ENCODE measurements around the gene ARIH2.

The ARIH2 gene

DNA sequence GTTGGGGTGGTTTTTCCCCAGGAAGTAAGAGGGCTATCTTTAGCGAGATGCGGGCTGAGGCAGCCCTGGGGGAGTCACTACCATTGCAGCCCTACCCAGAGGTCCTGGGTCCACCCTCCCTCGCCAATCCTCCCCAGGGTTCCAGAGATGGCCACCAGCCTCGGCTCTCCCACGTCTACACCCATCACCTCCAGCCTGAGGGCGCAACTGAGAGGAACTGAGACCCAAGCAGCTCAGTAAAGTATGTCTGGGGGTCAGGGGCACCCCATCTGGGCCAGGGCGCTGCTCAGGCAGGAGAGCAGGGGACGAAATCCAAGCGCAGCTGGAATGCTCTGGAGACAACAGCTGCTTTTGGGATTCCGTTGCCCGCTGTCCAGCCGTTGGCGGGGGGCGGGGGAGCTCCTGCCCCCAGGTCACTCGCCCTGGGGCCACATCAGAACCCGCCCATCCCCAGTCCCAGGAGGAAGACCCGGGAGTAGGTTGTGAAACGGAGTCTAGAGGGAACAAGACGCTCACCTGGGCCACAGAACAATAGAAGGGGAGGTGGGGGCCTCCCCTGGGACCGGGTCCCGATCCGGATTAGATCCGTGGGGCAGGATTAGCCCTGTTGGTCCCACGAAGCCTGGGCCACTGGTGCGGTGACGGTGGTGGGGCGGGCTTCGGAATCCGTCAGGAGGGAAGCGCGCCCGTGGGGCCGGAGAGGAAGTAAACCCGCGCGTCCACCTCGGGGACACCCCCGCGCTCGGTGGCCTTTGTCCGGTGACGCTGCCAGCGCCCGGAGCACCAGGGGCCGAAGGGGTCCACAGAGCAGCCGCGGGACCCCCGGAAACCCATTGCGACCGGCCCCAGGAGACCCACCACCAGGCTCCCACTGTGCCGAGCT lies 101.9 kb downstream of the ARIH2 start:
- peak; percentile 47 for DNase-seq (ENCODE audit: low spot score)

DNA sequence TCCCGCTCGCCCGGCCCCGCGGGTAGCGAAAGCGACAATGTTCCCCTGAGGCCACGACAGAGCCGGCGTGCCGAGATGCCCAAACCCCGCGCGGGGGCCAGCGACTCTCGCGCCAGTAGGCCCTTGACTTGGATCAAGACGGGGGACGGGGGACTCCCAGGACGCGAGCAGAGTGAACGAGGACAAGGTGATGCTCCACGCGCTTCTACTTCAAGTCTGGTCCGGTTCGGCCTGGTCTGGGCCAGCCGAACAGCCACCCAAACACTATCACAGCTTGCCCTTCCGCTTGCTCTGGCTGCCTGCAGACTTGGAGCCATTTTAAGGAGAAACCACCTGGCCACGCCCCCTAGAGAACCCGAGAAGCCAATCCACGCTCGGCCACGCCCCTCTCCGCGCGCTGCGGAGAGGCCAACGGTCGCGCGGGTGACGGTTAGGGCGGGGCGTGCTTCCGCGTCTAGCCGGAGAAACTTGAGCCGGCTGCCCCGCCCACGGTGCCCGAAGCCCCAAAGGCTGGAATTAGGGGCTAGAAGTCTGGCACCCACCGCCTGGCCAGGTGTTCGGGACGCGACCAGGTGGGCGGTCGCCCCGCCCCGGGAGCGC lies 102.7 kb downstream of the ARIH2 start:
- peak; percentile 98 for DNase-seq (ENCODE audit: low spot score)

DNA sequence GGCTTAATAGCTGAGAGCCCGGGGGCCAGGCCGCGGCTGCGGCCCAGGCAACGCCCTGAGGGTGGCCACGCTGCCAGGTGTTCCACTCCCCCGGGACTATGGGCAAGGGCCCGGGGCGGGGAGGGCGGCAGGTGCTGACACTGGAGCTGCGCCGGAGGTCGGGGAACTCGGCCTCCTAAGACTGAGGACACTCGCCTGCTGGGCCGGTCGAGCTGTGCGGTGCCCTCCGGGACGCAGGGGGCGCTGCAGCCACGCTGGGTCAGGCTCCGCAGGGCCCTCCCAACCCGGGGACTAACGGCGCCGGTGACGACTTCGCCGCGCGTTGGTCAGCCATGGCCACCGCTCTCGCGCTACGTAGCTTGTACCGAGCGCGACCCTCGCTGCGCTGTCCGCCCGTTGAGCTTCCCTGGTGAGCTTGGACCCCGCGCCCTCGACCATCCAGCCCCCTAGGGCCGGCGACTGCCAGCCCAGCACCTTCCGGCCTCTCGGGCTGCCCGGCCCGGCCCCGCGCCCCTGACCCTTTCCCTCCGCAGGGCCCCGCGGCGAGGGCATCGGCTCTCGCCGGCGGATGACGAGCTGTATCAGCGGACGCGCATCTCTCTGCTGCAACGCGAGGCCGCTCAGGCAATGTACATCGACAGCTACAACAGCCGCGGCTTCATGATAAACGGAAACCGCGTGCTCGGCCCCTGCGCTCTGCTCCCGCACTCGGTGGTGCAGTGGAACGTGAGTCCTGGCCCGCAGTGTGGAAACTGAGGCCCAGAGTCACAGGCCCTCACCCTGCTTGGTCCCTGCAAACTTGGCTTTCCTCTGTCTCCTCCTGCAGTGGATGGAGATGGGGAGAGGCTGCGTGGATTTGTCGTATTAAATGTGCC lies 103.4 kb downstream of the ARIH2 start, which contains the start of gene NDUFAF3:
NDUFAF3 (plus strand) TSS at position 309 of the 875 bp plus-strand sequence; CDS start at position 333, 24 bp downstream.
- peak; percentile 95 for DNase-seq (ENCODE audit: low spot score)

DNA sequence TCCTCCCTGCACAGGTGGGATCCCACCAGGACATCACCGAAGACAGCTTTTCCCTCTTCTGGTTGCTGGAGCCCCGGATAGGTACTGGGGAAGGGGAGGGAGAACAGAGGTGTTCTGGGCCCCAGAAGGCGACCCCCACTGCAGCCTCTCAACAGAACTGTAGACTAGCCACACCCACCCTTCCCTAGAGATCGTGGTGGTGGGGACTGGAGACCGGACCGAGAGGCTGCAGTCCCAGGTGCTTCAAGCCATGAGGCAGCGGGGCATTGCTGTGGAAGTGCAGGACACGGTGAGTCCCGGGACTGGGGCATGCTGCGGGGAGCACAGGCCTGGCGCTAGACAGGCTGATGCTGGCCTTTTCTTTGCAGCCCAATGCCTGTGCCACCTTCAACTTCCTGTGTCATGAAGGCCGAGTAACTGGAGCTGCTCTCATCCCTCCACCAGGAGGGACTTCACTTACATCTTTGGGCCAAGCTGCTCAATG lies 104.1 kb downstream of the ARIH2 start:
- DNase-seq (ENCODE audit: low spot score): peak; percentile 39

DNA sequence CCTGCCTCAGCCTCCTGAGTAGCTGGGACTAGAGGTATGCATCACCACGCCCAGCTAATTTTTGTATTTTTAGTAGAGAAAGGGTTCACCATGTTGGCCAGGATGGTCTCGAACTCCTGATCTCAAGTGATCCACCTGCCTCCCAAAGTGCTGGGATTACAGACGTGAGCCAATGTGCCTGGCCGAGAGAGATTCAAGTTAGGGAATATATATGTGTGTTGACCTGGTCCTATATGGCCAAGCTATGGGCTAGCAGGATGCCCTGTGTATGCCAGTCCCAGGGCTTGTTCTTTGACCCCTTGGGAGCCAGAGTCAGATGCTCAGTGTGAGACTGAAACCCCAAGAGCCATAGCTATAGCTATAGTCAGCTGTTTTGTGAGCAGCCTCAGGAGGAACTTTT lies 105.1 kb downstream of the ARIH2 start:
- DNase-seq (ENCODE audit: low spot score): no peak

DNA sequence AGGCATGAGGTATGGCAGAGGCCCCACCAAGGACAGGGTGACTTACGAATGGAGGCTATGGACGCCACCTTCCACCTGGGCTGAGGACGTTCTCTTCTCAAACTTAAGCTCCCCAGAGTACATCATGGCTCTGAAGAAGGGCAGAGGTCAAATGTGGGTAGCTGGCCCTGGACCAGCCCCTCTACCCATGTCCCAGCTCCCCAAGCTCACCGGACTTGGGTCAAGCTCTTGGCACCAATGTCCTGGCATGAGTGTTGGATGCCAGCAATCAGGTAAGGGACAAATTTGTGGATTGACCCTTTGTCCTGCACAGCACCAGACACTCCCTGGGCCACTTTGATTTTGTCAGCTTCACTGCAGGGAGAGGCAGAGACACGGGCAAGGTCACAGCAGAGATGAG lies 105.8 kb downstream of the ARIH2 start:
- DNase-seq (ENCODE audit: low spot score): no peak

DNA sequence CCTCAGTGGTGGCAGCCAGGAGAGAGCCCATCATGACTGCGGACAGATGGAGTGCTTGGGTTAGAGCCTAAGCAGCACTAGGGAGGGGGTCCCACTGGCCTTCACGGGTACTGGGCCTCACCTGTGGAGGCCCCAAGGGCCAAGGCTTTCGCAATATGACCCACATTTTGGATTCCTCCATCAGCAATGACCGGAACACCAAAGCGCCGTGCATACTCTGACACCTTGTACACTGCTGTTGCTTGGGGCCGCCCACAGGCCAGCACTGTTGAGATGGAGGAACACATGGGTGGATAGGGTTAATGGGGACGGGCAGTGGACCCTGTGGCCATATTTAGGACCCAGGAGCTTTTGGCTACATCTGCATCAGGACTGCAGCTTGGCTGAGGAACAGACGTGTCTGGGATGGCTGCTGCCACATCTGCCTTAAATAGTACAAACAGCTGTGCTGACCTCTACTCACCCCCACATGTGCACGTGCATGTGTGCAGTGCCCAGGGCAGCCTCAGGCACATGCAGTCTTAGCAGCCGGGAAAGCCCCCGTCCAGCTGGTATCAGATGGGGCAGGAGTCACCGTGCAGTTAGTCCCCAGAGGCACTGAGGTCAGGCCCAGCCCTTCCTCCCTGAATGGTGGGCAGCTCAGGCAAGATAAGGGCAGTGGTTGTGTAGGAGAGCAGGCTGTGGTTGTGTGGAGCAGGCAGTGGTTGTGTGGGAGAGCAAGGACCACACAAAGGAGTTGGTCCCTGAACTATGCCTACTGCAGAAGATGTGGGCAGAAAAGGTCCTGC lies 106.6 kb downstream of the ARIH2 start:
- DNase-seq (ENCODE audit: low spot score): no peak

DNA sequence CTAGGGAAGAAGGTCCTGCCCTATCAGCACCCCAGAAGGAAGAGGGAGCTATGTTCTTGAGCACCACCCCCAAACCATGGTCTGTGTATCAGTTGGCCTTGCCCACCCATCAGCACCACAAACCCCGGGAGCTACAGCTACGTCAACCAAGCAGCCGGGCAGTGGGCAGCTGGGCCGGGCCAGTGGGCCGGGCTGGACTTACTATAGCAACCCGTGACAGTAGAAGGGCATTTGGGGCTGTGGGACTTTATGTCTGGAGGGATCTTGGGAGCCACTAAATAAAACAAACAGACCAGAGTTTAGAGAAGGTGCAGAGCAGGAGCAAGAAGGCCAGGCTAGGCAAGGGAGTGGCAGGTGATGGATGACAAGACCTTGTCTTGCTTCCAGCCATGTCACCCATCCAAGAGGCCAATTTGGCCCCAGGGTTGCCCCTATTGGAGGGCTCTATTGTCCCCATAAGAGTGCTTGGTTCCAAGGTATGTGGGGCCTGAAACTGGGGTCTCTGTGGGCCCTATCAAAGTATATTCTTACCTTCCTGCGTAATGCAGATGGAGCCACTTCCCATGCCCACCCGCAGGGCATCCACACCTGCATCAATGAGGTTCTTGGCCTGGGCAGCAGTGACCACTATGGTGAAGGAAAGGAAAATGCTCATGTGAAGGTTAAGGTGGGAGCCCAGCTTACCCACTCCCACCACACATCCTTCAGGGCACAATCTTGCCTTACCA lies 107.3 kb downstream of the ARIH2 start:
- no peak for DNase-seq (ENCODE audit: low spot score)

DNA sequence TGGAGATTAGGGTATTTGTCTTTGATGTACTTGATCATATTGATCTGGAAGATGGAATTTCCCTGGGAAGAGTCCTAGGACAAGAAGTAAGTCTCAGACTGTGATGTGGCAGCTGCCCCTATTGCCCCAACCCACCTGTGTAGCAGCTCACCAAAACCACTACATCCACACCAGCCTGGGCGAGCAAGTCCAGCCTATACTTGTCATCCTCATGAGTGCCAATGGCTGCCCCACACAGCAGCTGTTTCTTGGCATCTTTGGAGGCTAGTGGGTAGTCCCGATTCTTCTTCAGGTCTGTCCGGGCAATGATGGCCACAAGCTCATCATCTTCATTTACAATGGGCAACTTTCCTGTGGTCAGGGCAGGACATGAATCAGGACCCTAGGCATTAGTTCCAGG lies 107.9 kb downstream of the ARIH2 start:
- no peak for DNase-seq (ENCODE audit: low spot score)

DNA sequence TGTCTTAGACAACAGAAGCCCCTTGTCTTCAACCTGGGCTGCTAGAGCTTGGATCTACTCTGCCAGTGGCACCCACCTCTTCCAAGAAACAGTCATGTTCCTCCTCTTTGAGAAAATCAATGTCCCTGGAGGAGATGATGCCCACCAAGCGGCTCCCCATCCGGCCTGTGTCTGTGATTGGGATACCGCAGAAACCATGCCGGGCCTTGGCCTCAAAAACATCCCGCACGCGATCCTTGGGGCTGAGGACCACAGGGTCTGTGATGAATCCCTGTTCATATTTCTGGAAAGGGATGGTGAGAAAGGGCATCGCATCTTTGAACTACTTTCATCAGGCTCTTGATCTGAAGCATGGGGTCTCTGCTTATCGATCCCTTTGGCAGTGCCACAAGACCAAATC lies 109.0 kb downstream of the ARIH2 start:
- DNase-seq (ENCODE audit: low spot score): no peak

DNA sequence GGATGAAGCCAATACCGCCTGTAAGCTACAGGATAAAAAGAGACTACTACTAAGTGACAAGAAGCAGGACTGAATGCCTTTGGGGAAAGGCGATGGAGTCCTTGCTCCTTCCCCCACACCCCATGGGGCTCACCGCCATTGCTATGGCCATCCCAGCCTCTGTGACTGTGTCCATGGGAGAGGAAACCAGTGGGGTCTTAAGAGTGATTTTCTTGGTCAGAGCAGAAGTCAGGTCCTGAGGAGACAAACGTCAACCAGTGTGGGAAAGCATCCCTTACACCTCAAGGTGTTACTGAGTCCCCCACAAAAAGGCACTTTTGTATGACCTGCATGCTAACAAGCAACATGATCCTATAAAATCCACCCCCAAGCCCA lies 109.6 kb downstream of the ARIH2 start:
- DNase-seq (ENCODE audit: low spot score): no peak

DNA sequence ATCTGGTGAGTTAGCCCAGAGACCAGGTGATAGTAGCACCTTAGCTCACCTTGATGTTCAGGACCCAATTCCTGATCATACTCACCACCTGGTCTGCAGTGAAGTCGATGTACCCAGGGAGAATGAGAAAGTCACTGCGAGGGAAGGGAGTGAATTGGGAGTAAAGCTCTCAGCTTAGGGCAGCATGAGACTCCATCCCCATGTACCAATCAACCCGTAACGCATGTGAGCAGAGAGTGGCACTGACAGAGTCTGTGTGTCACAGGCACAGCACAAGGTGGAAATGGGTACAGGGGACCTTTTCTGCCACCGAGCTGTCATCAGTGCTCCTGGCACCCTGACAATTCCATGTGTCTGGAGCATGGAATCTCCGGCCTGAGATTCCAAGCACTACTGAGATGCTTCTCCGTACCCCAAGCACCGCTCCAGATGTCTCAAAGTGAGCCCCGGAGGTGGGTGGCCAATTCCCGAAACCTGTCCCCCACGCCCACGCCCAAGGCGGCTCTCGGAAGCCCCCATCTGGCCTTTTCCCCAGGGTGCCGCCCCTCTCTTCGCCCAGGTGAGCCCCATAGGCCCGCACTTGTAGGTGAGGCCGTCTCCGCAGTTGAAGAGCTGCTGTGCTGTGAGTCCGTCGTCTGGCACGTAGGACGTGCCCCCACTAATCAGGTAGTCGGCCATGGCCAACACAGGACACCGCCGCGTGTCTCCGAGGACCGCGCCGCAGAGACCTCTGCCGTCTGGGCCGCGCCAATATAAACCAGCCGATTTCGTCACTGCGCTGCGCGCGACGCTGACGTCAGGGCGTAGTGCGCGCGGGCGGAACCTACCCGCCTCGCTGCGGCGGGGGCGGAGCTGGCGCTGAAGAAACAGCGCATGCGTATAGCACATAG lies 110.3 kb downstream of the ARIH2 start, which contains the start of gene IMPDH2:
IMPDH2 (minus strand) TSS at position 726 of the 890 bp plus-strand sequence; CDS start at position 678, 48 bp downstream.
- peak; percentile 93 for DNase-seq (ENCODE audit: low spot score)

DNA sequence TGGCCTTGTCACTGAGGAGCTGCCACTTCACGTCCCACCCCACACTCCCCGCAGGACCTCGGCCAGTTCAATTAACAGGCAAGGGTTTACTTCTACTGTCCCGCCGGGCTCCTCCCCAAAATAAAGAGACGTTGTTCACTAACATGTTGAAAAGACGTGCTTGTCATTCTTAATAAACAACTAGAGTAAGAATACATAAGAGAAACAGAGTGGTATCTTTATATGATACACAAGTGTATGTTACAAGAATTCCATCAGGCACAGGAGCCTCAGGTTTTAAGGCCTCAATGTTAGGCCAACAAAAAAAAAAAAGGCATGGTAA lies 110.9 kb downstream of the ARIH2 start:
- DNase-seq (ENCODE audit: low spot score): no peak

DNA sequence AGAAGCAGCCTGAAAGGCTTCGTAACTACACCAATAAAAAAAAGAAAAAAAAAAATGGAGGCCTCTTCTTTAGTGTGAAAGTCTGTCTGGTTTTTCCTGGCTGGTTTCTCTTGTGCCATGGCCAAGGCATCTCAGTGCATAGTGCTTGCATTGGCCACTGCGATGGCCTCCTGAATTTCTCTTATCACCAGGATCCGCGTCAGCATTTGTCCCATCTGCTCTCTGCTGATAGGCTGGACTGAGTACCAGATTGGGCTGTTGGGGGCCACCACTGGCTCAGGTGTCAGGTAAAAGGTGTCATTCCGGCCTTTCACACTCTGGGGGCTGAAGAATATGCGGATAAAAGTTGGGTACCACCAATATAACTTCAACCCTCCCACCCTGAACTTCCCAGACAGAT lies 111.7 kb downstream of the ARIH2 start:
- DNase-seq (ENCODE audit: low spot score): no peak

DNA sequence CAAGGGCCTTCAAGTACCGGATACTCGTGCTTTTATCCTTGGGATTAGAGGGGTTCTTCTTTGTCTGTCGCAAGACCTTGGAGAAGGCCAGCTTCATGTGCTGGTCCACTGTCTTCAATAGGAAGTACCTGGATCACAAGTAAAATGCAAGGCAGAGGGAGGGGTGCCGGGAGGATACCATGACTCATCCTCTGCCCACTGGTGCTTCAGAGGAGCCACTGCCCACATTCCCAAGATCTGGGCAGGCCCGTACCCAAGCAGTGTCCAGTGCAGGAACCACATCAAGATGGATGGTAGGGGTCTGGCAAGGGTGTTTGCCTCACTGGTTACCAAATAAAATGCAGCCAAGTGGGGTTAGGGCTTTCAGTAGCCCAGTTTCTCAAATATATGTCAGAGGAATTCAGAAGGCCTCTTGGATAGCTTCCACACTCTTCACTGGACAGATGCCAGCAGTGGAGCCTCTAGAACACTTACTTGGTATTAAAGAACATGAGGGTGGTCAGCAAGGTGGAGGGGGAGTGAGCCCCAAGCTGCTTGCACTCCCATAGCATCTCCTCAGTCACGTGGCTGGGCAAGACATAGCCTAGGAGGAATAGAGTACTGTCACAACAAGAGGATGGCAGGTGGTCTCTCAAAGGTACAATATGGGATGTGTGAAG lies 114.1 kb downstream of the ARIH2 start:
- peak; percentile 52 for DNase-seq (ENCODE audit: low spot score)

DNA sequence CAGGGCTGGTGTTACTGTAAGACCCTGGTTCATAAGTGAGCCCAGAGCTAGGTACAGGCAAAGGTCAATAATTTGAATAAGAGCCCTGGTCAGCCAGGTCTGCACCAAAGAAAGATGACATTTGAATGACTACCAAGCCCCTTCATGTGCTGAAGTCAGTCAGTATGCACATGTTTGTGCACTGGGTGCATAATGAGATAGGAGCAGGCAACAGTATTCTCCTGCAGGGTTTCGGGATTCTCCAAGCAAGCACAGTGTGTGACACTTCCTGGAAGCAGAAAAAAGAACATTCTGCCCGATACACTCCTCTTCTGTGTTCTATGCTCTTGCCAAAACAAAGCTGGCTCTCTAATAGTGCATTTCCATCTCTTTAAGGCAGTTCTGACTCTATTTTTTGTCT lies 116.0 kb downstream of the ARIH2 start:
- no peak for DNase-seq (ENCODE audit: low spot score)

DNA sequence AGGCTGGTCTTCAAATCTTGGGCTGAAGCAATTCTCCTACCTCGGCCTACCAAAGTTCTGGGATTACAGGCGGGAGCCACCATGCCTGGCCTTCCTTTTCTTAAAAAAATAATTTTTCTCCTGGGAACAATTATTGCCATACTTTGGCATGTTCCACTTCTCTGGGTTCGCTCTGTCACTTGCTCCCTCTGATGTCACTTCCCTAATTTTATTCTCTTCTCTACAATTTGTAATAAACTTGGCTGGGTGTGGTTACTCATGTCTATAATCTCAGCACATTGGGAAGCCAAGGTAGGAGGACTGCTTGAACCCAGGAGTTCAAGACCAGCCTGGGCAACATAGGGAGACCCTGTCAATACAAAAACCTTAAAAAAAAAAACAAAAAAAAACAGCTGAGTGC lies 116.6 kb downstream of the ARIH2 start:
- no peak for DNase-seq (ENCODE audit: low spot score)

Data from kidney tubule cell (primary cell).